Stimulated activated CD4-positive, alpha-beta T cell treated with anti-CD3 and anti-CD28 coated beads, Interleukin-2, amount 100 ng/mL, for 4 hours (primary cell): Measurements from ENCODE around the gene HDLBP.
"Not testable (repeated sequence)": the region's sequence is repeated elsewhere in the genome, so short reads cannot be mapped to it uniquely, and the experiment has no call there.

Experiments
- DNase-seq: peaks from one replicate; pipeline ENCODE4 v3.0.0-alpha.2; 2020; ENCODE audit warnings: low read depth

The HDLBP gene

GRCh38 chr2:241209271-241209670 lies 106.2 kb downstream of the HDLBP start:
- DNase-seq = no peak

GRCh38 chr2:241208058-241208457 lies 107.4 kb downstream of the HDLBP start:
- no peak for DNase-seq

DNA sequence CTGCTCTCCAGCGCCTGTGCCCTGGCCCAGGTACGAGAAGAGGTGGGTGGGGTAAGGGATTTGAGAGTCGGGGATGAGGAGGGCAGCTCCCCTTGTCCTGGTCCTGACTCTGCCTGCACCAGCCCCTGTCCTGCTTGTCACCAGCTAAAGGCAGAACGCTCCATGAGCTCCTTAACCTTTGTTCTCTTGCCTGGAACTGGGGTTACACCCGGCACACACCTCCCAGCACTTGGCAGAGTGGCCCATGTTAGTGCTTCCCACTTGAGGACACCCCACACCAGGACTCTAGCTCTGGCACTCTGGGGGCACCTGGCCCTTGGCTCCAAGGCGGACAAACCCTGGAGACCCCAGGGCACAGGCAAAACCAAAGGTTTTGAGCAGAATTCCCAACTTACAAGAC lies 107.8 kb downstream of the HDLBP start:
- DNase-seq = no peak

DNA sequence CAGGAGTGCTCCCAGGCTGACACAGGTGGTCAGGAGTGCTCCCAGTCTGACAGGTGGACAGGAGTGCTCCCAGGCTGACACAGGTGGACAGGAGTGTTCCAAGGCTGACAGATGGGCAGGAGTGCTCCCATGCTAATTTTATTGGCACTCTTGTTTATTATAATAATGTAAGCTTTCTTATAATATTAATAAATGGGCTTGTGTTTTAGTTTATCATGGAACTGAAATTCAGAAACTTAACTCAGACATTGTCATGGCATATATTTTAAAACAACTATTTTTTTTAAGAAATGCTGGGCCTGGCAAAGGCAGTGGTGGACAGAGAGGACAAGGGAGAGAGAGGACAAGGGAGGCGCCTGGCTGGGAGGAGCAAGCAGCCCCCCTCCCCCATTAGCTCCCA lies 108.3 kb downstream of the HDLBP start:
- no peak for DNase-seq

DNA sequence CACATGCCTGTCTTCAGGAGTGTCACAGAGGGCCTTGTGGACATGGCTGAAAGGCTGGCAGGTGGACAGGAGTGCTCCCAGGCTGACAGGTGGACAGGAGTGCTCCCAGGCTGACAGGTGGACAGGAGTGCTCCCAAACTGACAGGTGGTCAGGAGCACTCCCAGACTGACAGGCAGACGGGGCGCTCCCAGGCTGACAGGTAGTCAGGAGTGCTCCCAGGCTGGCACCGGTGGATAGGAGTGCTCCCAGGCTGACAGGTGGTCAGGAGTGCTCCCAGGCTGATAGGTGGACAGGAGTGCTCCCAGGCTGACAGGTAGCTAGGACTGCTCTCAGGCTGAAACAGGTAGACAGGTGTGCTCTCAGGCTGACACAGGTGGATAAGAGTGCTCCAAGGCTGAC lies 110.4 kb downstream of the HDLBP start:
- no peak for DNase-seq

- DNase-seq = no peak
Observed at GRCh38 chr2:241204490-241204889, 111.0 kb downstream of the HDLBP start.

DNA sequence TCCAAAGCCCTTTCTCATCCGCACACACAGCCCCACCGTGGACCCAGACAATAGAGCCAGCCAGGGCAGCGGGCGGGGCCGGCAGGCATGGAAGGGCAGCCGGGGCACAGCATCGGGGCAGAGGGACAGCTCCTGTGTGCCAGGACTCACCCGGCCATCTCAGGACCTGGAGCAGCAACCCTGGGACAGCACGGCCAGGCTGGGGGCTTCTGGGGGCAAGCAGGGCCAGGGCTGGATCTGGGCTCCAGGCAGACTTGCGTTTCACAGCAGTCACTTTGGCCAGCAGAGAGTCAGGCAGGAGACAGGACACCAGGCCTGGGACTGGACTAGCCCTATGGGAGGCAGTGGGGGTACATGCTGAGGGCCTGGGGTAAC lies 111.5 kb downstream of the HDLBP start:
- no peak for DNase-seq

- no peak for DNase-seq
Observed at GRCh38 chr2:241203218-241204009, 112.1 kb downstream of the HDLBP start.

- DNase-seq = no peak
Observed at GRCh38 chr2:241202681-241203080, 112.8 kb downstream of the HDLBP start.

DNA sequence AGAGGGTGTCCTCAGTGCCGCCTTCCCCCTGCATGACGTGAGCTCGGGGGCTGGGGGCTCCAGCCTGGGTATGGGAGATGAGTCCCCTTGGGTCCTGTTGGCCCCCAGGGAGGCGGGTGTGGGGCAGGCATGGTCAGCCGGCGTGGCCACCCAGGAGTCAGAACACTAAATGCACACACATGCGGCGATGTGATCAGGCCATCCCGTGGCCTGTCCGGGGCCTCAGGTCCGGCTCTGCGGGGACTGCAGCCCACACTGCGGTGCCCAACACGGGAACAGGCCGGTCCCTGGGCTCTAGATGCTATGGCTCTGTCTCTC lies 113.2 kb downstream of the HDLBP start:
- DNase-seq = no peak

DNA sequence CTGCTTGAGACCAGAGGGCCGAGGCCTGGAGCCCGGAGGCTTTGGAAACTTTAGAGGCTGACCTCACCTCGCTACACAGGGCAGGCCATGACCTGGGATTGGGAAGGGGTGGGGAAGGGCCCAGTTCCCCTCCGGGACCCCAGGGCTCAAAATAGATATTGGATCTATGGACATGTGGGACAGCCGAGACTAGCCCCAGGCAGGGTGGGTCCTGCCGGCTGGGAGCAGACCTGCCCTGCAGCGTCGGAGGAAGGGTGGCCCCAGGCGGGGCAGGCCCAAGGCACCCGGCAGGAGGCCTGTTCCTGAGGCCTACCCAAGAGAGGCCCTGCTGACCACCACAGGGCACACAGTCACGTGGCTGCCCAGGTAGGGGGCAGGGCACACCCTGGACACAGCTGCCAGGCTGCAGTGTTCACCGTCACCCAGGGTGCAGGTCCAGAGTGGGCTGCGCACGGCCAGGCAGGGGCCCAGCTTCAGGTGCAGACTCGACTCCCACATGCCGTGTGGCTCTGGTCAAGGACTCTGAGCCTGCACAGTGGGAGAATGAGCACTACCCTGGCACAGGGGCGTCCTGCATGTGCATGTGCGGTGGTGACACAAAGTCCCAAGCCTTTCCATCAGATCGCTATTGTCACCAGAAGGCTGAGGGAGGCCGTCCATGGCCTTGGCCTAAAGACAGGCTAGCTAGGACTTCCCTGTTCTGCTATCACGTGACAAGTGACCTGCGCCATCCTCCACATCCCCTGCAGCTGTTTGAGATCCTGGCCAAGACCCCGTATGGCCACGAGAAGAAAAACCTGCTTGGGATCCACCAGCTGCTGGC lies 113.8 kb downstream of the HDLBP start:
- DNase-seq = no peak

GRCh38 chr2:241200822-241201395 lies 114.6 kb downstream of the HDLBP start:
- no peak for DNase-seq

DNA sequence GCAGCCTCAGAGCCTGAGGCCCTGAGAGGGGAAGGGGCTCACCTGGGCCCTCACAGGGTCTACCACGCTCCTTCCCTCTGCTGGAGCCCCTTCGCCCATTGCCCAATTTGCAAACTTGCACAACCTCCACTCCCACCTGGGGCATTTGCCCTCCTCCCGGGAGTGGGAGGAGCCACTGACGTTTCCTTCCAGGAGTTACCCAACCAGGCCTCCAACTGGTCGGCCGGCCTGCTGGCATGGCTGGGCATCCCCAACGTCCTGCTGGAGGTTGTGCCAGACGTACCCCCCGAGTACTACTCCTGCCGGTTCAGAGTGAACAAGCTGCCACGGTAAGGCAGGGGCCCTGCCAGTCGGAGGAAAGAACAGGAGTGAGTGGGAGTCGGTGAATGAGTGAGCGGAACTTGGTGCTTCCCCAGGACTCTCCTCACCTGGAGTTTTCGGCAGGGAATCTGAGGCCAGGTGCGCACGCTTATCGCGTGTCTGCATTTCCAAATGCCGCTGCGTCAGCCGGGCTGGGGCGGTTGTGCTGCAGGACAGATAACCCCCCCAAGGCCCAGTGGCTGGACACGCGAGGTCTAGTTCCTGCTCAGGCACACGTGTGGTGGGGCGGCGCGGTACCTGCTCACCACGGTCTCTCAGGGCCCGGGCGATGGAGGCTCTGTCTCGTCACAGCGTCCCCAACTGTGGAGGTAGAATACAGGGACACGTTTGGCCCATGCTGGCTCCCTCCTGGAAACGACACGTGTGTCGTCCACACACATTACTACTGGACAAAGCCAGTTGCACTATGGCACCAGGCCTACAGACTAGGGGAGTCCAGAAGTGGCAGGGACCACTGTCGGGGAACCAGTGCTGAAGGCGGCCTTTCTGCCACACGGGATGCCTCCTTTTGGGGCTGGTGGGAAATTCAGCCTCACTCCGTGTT lies 115.3 kb downstream of the HDLBP start:
- DNase-seq = no peak

GRCh38 chr2:241199286-241199685 lies 116.2 kb downstream of the HDLBP start:
- no peak for DNase-seq

DNA sequence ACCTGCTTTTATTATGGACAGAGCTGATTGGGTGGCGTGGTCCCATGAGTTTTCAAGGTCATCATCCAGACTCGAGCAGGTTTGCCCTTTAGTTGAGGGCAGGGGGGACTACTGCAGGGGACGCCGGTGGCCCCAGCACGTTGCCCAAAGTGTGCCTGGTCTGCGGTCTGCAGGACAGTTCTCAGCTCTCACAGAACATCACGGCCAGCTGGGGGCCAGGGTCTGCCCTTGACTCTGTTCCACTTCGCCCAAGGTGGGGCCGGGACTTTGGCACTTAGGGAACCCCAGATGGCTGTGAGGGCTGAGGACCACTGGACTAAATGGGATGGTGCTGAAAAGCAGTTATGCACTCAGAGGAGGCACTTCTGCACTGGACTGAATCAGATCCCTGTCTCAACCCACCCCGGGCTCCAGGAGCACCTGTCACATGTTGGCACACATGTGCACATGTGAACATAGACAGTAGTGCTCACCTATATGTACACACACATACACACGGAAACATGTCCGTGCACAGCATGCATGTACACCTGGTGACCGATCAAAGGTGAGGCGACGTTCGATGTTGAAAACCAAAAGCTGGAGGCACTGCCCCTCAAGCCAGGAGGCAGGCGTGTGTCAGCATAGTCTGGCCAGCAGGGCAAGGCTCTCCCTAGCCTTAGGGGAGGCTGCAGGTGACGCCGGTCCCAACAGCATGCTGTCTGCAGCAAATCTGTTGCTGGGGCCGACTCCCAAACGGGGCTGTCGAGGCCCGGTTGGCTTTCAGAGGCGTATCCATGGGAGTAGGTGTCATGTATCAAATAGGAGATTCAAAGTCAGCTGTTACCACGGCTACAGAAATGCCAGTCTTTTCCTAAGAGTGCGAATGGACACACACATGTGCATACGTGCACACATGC lies 116.8 kb downstream of the HDLBP start:
- DNase-seq = no peak

DNA sequence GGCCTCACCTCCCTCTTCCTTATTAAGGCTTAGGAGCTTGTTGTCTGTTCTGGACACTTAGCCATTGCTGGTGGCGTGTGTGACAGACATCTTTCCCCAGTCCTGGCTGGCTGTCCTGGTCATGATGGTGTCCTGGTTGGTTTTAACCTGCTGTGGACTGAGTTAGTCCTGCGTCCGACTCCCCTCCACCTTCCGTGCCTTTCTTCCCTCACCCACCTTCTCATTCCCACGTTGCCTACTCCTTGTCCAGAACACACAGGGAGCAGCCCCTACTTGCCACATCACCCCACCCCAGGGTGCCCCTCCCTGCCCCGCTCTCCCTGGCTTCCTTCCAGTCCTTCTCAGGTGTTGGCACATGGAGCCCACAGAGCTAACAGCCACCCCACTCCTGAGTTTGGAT lies 117.5 kb downstream of the HDLBP start:
- no peak for DNase-seq

- DNase-seq = not testable (repeated sequence)
Observed at GRCh38 chr2:241197246-241197645, 118.2 kb downstream of the HDLBP start.

GRCh38 chr2:241195506-241196130 lies 119.9 kb downstream of the HDLBP start:
- DNase-seq = no peak

DNA sequence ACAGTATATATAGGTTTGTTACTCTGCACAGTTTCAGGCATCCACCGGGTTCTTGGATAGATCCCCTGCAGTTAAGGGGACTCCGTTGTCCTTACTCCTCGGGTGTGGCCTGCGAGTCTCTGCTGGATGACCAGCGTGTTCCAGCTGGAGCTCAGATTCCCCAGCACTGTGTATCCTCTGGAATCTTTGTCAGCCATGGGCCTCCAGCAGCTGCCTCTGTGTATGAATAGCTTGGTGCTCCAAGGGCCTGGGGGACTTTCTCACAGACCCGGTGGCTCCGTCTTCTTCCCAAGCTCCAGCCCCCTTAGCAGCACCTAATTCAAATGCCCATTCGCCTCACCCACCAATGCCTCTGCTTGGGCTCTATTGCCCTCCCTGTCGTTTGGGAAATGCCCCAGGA lies 120.7 kb downstream of the HDLBP start:
- DNase-seq = no peak

GRCh38 chr2:241193271-241193670 lies 122.2 kb downstream of the HDLBP start:
- no peak for DNase-seq

- no peak for DNase-seq
Observed at GRCh38 chr2:241191081-241191480, 124.4 kb downstream of the HDLBP start.
